HG03196 (cell line): Measurements from ENCODE around the gene GRIK4.

Experiments
- ATAC-seq: cut with Tn5 transposase; IDR thresholded peaks from one replicate; pipeline ENCODE4 v1.9.1; 2021; ENCODE audit not compliant: unreplicated experiment

The GRIK4 gene

GRCh38 chr11:120657306-120658070 lies 145.9 kb downstream of the GRIK4 start:
- ATAC-seq = no peak

- ATAC-seq = no peak
Measured at GRCh38 chr11:120658071-120658423, 146.5 kb downstream of the GRIK4 start.

GRCh38 chr11:120659076-120659475 lies 147.5 kb downstream of the GRIK4 start:
- no peak for ATAC-seq

- ATAC-seq = no peak
Measured at GRCh38 chr11:120660024-120660565, 148.5 kb downstream of the GRIK4 start.

- ATAC-seq = no peak
Measured at GRCh38 chr11:120662071-120662676, 150.6 kb downstream of the GRIK4 start.

GRCh38 chr11:120663142-120663541 lies 151.6 kb downstream of the GRIK4 start:
- ATAC-seq = no peak

GRCh38 chr11:120666121-120666639 lies 154.6 kb downstream of the GRIK4 start:
- ATAC-seq = no peak

GRCh38 chr11:120667281-120667680 lies 155.7 kb downstream of the GRIK4 start:
- ATAC-seq = no peak

- no peak for ATAC-seq
Measured at GRCh38 chr11:120667934-120668333, 156.4 kb downstream of the GRIK4 start.

GRCh38 chr11:120668537-120668936 lies 157.0 kb downstream of the GRIK4 start:
- ATAC-seq = no peak

GRCh38 chr11:120674542-120674941 lies 163.0 kb downstream of the GRIK4 start:
- ATAC-seq = no peak

GRCh38 chr11:120675171-120675570 lies 163.6 kb downstream of the GRIK4 start:
- no peak for ATAC-seq

GRCh38 chr11:120676991-120677390 lies 165.4 kb downstream of the GRIK4 start:
- ATAC-seq = no peak

- no peak for ATAC-seq
Measured at GRCh38 chr11:120680322-120680721, 168.8 kb downstream of the GRIK4 start.

- ATAC-seq = no peak
Measured at GRCh38 chr11:120681434-120682331, 170.1 kb downstream of the GRIK4 start.

GRCh38 chr11:120682332-120682649 lies 170.7 kb downstream of the GRIK4 start:
- no peak for ATAC-seq

GRCh38 chr11:120682866-120683265 lies 171.3 kb downstream of the GRIK4 start:
- ATAC-seq = no peak

GRCh38 chr11:120686516-120686915 lies 175.0 kb downstream of the GRIK4 start:
- ATAC-seq = no peak

GRCh38 chr11:120688163-120688562 lies 176.6 kb downstream of the GRIK4 start:
- no peak for ATAC-seq

GRCh38 chr11:120689596-120690275 lies 178.2 kb downstream of the GRIK4 start:
- no peak for ATAC-seq

GRCh38 chr11:120690406-120690805 lies 178.9 kb downstream of the GRIK4 start:
- no peak for ATAC-seq
